COR-L47 (cell line): ENCODE measurements around the gene DIS3L.
"Not testable (repeated sequence)": the region's sequence is repeated elsewhere in the genome, so short reads cannot be mapped to it uniquely, and the experiment has no call there.

Experiments
- DNase-seq: peaks from one replicate; lab custom pipeline; 2025; lab: John Stamatoyannopoulos, UW

DIS3L gene

GRCh38 chr15:66293419-66294156, at the start of gene DIS3L:
Gene DIS3L, plus strand, starts transcription at chr15:66293568. Its CDS starts 29 bp downstream, at chr15:66293597.
- DNase-seq: peak; percentile 48

GRCh38 chr15:66245832-66246231, 47.5 kb upstream of the DIS3L start:
- DNase-seq: not testable (repeated sequence)

DNA sequence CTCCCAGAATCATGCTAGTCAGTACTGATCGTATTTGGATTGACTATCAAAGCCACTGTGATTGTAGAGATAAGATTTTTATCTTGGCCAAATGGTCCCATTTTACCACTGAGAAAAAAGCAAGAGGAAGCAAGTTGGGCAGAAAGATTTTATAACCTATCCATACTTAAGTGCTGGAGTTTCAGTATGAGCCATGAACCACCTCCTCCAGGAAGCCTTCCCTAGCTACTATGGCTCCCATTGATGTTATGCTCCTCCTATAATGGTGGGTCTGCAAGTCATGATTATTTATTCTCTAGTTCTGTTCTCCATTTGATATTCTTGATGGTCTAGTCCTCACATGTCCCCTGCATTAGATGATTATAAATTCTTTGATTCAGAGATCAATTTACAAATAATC, 46.4 kb upstream of the DIS3L start:
- no peak for DNase-seq

DNA sequence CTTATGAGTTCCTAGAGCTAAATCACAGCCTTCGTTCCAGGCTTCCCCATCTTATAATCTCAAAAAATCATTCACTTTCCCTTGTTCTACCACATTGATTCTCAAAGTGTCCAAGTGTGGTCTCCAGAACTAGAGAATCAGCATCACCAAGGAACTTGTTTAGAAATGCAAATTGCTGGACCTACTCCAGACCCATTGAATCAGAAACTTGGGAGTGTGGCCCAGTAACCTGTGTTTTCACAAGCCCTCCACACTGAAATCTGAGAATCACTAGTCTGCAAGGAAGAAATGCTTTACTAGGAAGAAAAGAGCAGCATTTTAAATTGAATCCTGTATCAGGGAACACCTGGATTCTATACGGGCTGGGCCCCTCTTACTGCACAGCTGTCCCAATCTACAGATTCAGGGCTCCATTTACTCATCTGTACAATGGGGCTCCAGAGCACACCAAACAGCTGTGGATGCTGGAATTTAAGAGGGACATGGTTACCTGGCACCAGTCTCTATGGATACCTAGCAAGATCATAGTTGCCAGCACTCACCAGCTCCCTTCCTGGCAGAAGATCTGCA, 43.7 kb upstream of the DIS3L start:
- peak; percentile 34 for DNase-seq

DNA sequence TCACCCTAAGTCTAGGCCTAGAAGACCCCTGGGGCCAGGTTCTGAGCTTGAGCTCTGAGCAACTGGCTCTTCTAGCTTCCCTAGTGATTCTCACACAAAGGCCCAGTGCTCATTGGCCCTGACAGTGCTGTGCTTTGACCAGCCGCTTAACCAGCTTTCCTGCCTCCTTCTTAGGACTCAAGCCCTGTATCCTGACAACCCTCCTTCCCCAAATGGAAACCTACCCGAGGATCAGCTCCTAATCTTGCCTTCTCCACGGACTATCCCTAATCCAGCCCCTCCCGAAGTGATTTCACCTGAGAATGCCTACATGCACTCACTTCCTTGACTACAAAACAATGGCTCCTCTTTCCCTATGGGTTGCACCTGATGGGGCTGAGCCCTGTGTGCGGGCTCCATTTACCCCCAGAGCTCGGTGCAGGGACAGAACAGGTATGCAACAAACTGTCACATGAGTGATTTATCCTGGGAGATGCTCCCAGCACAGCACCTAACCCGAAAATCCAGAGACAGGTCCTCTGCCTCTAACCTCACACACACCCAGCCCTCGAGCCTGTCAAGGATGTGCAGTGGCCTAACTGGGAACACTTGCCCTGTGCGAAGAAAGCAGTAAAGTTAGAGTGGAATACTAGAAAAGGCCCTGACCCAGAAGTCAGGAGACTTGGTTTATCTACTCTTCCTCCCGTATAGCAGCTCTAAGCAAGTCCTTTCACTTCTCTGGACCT, 42.1 kb upstream of the DIS3L start:
- DNase-seq: no peak

- peak; percentile 60 for DNase-seq
Measured at GRCh38 chr15:66251790-66252684, 41.3 kb upstream of the DIS3L start.

DNA sequence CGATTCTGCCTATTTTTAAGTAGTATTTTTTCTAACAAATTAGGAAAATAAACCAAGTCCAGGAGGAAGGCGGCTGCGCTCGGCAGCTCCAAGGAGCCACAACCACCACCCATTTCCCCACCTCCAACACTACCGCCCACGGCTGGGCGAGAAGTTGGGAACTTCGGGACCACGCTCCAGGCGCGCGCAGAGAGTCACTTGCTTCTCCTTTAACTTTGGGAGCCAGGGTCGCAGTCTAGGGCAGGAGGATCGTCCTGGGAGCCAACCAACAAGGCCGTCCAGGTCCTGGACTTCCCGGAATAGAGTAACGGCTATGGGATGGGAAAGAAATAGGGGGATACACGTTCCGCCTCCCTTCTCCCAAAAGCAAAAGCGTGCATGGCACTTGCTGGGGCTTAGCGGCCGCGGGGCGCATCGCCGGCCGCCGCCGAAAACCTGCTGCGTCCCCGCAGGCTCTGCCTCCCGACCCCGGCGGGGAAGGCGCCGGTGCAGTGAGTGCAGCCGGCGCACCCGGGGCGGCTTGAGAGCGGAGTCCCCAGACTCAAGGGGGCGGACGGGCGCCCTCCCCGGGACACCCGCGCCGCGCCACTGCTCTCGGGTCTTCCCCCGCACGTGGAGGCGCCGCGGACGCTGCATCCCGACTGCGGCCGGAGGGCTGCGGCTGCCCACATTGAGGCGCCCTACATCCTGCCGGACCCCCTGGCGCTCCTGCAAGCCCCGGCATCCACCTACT, 40.5 kb upstream of the DIS3L start:
- peak; percentile 24 for DNase-seq

DNA sequence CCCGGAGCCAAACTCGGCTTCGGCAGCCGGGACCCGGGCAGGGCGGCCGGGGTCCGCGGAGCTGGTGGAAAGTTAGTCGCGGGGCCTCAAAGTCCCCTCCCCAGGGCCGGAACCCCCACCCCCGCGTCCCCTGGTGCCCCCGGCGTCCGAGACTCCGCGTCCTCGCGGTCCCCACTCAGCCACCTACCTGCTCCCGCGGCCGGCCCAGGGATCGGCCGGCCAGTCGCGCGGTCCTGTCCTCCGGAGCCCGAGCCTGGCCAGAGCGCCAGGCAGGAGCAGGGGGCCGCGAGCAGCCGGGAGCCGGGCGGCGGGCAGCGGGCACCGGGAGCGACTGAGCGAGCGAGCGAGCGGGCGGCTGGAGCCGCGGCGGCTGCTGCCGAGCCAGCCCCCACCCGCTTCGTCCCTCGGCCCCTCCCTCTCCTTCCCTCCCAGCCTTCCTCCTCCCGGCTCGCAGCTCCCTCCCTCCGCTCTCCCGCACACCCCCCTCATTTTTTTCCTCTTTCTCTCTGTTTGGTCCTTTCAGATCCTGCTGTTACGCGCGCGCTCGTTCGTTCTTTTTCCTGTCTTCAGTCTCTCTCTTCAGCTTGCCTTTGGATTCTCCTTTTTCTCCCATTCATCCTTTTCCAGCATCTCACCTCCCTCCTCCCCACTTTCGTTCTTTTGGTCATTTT, 39.8 kb upstream of the DIS3L start, which contains the start of gene MEGF11:
Gene MEGF11, minus strand, starts transcription at position 333 of the 671 bp plus-strand sequence. CDS start 125,347 bp downstream, outside the sequence.
- no peak for DNase-seq

DNA sequence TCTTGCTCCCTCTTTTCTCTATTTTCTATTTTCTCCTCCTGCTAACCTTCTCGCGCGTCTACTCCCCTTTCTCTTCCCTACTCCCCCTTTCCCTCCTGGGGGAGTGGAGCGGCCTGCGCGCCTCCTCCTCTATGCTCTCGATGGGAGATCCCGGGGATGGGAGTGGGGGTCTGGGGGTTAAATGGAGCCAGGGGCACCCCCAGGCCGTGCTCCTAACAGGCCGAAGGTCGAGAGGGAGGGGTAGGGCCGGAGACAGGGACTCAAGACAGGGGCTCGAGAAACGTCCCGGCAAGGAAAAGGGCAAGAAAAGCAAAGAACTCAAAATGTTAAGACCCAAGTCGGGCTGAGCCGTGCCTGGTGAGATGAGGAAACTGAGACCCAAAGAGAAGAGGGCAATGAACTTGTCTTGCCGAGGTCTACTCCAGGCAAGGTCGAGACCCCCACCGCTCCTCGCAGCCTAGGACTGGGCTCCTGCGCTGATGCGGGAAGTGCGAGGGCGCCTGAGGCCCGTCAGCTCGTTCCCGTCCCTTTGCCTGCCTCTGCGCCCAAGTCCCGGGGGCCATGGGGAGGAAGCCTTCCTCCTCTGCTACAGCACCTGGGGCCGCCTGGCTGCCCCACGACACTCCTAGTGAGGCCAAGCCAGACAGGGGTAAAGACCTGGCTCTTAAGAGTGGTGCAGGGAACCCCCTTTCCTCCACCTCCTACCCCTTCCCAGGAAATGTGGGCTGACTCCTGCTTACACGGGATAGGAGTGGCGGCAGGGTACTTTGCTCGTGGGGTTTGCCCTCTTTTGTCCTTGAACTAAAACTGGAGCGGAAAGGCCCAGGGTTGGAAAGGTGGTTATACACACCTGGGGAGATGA, 39.0 kb upstream of the DIS3L start:
- DNase-seq: no peak

DNA sequence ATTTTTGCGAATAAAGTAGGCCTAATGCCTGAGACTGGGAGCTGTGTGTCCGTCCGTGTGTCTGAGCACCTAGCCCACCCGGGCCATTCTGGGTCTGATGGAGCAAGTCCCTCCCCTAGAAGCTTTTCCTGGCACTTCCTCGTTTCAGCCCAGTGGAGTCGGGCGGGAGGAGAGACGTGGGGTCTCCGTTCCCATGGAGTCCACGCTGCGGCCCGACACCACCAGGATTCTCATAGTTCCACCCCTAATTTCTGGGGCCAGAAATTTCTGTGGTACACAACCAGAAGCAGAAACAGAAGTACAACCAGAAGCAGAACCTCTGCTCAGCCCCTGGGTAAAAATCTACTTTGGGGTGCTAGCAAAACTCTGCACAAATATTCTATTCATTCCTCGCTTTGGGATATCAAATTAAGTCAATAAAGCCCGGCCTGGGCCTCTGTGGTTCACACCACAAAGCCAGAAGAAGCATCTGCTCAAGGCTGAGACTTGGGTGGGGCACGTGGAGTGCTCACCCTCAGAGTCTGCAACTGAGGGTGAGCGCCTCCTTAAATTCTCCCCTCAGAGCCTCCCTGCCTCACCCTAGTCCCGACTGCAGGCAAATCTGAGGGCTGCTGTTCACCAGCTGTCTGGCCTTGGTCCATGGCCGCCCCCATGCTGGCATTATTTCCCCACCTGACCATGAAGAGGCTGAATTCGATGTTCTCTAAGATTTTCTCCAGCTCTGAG, 38.3 kb upstream of the DIS3L start:
- no peak for DNase-seq

DNA sequence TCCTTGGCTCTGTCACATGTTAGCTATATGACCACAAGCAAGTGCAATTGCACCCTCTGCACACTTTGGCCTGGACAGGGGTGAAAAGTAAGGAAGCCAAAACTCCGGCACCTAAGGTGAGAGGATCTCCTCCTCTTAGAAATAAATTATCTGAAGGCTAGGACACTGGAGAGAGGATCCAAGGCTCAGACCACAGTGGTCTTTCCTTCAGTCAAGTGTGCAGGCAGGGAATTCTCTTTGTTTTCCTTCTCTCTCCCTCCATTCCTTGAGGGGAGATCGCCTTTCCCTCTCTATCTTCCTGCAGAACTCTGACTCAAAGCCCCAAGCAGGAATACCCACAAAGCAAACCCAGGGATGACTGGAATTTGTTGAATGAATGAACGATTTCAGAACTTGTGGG, 36.7 kb upstream of the DIS3L start:
- no peak for DNase-seq

GRCh38 chr15:66261056-66261455, 32.3 kb upstream of the DIS3L start:
- DNase-seq: no peak

DNA sequence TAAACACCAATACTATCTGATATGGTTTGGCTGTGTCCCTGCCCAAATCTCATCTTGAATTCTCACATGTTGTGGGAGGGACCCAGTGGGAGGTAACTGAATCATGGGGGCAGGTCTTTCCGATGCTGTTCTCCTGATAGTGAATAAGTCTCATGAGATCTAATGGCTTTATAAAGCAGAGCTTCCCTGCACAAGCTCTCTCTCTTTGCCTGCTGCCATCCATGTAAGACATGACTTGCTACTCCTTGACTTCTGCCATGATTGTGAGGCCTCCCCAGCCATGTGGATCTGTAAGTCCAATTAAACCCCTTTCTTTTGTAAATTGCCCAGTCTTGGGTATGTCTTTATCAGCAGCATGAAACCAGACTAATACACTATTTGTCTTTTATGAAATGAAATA, 30.5 kb upstream of the DIS3L start:
- DNase-seq: not testable (repeated sequence)

- no peak for DNase-seq
Measured at GRCh38 chr15:66264859-66265513, 28.4 kb upstream of the DIS3L start.

DNA sequence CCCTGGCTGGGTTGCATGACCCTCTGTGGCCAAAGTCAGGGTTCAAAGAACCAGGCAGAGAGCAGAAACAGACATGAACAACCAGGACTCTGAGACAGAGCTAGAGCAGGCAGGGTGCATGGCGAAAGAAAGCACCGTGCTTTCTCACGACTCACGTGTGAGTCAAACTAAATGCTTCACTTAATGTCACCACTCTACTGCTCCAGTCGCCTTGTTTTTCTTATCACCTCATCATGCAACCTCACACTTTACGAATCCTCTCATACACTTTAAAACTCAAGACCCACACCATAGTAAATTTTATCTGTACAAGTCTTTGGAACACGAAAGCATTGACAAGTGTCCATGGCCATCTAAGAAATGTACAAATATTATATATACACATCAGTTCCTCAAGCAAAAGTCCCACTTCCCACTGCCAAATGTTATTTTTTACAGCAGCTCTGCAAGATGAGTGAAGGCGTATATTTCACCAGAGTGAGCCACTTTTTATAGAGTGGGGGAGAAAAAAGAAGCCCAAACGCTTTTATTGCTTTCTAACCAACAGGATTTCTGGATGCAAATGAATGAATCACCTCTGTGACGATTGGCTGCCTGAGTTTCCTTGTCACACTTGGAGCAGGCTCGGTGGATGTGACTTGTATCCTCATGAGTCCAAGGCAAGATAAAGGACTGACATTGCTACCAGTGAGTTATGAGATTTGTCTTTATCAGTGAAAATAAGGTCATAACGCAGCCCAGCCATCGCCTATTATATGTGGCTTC, 23.9 kb upstream of the DIS3L start:
- DNase-seq: no peak

DNA sequence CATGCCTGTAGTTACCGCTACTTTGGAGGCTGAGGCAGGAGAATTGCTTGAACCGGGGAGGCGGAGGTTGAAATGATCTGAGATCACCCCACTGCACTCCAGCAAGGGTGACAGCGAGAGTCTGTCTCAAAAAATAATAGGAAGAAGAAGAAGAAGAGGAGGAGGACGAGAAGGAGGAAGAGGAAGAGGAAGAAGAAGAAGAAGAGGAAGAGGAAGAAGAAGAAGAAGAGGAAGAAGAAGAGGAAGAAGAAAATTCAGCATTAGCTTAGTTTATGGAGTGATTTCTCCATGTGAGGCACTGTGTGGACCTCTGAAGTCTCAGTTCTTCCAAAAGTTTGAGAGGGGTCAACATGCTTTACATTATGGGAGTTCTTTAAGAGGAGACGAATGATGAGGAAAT, 22.4 kb upstream of the DIS3L start:
- DNase-seq: no peak

GRCh38 chr15:66275352-66275751, 18.0 kb upstream of the DIS3L start:
- DNase-seq: no peak

GRCh38 chr15:66276546-66276945, 16.8 kb upstream of the DIS3L start:
- no peak for DNase-seq
